Measurements from ENCODE around the gene MRPS2.
"Not testable (repeated sequence)": the region's sequence is repeated elsewhere in the genome, so short reads cannot be mapped to it uniquely, and the experiment has no call there.

MRPS2 gene

DNA sequence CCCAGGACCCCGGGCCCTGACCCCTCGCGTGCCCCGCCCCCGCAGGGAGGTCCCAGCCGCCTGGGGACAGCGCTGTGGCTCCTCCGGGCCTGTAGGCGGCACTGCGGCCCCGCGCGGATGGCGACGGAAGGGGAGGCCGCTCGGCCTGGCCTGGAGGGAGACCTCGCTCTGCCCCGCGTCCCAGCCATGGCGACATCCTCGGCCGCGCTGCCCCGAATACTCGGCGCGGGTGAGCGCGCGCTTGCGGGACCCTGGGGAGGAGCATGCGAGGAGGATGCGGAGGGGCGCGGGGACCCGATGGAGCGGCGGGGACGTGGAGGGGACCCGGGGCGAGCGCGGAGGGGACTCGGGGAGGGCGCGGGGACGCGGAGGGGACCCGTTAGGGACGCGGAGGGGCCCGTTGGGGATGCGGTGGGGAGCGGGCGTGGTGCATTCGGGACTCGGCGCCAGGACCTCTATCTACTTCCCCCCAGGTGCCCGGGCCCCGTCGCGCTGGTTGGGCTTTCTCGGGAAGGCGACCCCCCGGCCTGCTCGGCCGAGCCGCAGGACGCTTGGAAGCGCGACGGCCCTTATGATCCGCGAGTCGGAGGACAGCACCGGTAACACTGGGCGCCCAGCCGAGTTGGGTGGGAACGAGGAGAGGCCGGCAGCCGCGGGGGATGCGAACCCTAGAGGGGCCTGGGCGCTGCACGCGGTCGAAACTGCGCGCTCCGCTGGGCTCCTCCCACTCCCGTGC lies at the start of gene MRPS2:
MRPS2 (plus strand) TSS at position 158 of the 736 bp plus-strand sequence; CDS start at position 187, 29 bp downstream.
- FAIRE-seq = no peak

DNA sequence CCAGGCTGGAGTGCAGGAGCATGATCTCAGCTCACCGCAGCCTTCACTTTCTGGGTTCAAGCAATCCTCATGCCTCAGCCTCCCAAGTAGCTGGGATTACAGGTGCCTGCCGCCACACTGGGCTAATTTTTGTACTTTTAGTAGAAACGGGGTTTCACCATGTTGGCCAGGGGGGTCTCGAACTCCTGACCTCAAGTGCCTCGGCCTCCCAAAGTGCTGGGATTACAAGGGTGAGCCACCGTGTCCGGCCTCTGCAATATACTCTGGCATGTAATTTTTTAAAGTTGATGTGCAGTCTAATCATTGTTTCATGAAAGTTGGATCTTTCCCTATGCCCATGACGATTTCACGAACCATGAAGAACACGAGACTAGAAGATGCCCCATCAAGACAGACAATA lies 49.5 kb upstream of the MRPS2 start:
- FAIRE-seq = no peak

DNA sequence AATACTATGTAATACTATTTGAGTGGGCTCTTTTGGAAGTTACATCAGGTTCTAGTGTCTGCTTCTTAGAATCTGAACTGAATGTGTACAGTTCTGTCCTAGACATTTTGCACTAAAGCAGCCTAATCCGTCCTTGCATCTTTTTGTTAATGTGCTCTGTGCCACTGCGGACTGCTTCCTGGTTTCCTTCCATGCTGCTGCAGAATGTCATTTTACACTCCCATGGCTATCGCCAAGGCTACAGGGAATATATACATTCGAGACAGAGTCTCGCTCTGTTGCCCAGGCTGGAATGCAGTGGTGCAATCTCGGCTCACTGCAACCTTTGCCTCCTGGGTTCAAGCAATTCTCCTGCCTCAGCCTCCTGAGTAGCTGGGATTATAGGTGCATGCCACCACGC lies 48.6 kb upstream of the MRPS2 start:
- not testable (repeated sequence) for FAIRE-seq

DNA sequence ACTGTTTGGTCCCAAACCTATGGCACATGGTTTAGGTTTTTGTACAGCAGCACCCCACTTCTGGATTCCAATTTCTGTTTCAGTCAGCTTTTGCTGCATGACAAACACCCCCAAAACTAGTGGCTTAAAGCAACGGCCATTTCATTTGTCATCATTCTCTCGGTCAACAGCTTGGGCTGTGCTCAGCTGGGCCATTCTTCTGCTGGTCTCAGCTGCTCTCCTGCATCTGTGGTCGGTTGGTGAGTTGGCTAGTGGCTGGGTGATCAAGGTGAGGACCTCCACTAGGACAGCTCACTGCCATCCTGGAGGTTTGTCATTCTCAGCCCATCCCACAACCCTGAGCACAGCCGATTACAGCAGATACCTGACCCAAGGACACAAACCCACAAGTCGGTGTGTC lies 45.7 kb upstream of the MRPS2 start:
- FAIRE-seq = no peak

DNA sequence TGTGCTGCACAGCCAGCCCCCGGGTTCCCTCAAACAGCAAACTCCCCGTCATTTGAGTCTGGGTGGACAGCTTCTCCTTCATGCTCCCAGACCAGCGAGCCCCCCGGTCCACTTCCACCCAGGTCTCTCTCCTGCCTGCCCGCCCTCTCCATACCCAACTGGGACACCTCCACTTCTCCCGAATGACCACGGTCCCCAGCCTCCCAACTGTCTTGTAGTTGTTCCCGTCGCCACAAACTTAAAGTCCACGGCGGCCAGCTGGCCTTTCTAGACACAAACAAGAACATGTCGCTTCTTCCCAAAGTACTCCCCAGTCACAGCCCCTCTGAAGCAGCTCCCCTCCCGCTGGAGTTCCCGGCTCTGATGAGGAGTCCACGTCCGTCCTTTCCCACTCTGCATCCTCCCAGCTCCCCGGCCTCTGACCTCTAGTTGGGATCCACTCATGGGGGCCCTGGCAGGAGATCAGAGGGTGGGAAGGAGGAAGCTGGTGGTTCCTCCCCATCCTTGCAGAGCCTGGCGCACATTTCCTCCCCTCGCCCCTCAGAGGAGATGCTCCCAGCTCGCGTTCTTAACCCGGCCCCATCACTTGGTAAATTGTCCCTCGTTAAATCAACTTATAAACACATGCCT lies 45.0 kb upstream of the MRPS2 start:
- FAIRE-seq = no peak

GRCh38 chr9:135456436-135457104 lies 43.9 kb upstream of the MRPS2 start:
- no peak for FAIRE-seq

DNA sequence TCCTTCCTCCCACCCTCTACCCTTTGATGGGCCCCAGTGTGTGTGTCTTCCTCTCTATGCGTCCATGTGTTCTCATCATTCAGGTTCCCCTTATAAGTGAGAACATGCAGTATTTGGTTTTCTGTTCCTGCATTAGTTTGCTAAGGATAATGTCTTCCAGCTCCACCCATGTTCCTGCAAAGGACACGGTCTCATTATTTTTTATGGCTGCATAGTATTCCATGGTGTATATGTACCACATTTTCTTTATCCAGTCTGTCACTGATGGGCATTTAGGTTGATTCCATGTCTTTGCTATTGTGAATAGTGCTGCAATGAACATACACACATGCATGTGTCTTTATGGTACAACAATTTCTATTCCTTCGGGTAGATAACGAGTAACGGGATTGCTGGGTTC lies 42.0 kb upstream of the MRPS2 start:
- FAIRE-seq = not testable (repeated sequence)

GRCh38 chr9:135461936-135462335 lies 38.5 kb upstream of the MRPS2 start:
- FAIRE-seq = no peak

DNA sequence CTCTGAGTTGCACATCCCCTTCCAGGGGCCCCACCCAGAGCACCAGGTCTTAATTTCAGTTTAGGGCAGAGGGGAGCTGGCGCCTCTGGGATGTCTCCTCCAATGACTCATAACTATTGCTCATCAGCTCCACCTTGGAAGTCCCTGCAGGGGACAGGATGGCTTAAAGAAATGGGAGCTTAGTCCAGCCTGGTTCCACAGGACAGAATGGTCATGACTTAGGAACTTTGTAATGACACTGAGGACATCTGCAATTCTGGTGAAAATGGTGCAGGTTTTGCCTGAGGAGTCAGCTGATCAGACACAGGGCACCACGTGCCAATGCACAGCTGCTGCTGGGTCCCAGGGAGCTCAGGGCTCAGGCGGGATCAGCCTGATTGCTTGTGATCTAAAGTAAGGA lies 37.3 kb upstream of the MRPS2 start:
- FAIRE-seq = no peak

- FAIRE-seq = no peak
Observed at GRCh38 chr9:135464181-135464580, 36.3 kb upstream of the MRPS2 start.

DNA sequence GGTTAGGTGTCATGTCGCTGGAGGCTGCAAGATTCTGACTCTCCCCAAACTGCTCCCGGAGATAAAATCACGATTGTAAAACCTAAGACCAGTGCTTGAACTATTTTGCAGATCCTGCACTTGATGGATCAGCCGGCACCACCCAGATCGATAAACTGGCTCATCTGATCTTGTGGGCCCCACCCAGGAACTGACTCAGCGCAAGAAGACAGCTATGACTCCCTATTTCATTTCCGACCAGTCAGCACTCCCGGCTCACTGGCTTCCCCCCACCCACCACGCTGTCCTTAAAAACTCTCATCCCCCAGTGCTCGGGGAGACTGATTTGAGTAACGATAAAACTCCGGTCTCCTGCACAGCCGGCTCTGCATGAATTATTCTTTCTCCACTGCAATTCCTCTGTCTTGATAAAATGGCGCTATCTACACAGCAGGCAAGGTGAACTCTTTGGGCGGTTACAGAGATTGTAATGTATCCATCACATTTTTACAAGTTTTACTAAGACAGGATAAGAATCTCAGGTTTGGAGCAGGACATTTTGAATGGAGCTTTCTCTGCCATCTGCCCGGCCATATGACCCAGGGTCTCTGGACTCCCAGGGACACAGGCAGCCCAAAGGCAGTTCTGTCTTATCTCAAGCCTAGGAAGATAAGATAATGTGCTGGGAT lies 31.5 kb upstream of the MRPS2 start:
- FAIRE-seq = no peak

DNA sequence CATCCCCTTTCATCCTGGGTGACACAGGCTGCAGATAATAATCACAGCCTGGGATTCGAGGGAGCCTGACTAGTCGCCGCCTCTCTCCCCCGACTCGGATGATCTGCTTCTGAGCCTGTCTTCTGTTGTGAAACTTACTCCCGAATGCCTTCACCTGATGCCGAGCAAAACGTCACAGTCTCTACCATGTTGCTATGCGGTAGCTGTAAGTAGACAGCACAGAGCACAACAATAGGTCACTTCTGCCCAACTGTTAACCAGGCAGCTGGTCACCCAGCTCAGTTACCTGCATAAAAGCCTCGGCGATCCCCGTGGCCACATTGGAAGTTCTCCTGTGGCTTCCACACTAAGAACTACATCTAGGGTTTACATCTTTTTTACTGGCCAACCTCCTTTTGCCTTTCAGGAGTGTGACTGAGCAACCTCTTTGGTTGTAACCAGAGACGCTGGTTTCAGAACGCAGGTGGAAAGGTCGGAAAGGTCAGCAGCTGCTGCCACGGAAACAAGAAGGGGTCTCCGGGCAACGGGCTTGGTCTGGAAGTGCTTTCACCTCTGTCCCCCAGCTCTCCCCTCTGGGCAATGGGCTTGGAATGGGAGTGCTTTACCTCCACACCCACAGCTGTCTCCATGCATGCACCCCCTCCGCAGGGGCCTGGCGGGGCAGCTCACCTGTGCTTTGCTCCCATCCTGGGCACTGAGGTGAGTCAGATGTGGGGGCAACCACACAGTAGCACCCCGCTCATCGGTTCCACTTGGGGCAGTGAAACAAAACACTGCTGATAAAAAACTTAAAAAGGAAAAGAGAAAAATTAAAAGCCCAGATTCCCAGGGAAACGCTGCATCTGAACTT lies 28.5 kb upstream of the MRPS2 start:
- no peak for FAIRE-seq

DNA sequence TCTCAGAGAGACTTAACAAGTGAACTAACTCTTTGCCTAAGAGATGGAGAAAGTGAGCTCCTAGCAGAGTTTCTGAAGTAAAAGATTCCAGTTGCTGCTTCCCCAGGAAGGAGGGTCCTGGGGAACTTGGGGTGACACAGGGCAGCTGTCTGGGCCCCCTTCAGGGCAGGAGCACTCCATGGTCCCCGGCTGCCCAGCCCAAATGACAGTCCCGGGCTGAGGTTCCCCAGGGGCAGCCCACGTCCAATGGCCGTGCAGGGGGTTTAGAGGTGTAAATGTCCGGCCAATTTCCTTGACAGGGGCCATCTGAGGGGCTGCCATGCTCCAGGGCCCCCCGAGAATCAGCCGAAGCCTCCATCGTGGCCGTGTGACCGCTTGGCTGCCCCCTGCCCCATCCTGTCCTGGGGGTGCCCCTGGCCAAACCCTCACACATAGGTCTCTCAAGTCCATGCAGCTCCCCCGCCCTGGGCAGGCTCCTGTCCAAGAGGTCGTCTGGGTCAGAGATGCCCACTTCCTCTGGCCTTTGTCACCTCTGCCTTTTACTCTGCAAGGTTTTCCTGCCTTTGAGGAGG lies 26.4 kb upstream of the MRPS2 start:
- FAIRE-seq = no peak

DNA sequence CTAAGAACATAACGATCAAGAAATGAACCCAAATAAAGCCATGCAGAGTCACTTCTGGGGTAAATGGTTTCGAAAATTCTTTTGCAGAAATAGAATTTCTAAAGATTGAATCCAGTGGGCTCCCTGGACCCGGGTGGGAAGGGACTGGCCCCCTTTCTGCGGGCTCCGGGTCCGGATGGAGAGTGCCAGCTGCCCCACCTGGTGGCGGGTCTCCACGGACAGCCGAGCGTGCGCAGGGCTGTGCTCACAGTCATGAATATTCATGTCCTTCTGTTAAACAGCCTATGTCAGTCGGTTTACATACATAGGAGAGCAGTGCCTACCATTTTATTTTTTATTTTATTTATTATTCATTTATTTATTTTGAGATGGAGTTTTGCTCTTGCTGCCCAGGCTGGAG lies 25.6 kb upstream of the MRPS2 start:
- FAIRE-seq = no peak

- FAIRE-seq = no peak
Observed at GRCh38 chr9:135476561-135477355, 23.7 kb upstream of the MRPS2 start.

- FAIRE-seq = no peak
Observed at GRCh38 chr9:135478191-135478590, 22.3 kb upstream of the MRPS2 start.

DNA sequence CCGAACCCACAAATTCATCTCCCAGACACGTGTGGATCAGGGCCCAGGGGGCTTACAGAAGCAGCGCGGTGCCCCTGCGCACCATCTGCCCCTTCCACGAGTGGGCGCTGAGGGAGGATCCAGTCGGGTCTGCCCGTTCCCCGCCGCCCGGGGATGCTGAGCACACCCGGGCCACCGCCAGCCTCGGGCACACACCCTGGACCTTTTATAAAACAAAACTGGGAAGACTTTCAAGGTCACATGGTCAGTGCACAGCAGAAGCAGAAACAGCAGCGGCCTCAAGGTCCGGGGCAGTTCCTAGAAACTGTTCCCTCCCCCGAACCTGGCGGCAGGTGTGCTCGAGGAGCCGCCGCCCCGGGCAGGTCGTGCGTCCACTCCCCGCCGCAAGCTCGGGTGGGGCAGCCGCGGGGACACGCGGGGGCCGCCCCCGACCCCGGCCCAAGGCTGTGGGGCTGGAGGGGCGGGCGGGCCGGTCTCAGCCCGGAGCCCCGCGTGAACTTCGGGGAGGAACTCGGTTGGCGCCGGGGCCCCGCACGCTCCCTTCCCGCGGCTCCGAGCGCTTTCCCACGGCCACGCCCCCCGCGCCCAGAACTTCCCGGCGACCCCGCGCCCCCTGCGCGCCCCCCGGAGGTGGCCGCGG lies 21.5 kb upstream of the MRPS2 start:
- no peak for FAIRE-seq

GRCh38 chr9:135479469-135480052 lies 20.9 kb upstream of the MRPS2 start, which contains the start of gene PPP1R26:
Gene PPP1R26 (plus strand): TSS chr9:135479782. CDS start chr9:135484511, 4,729 bp downstream.
- FAIRE-seq = no peak

GRCh38 chr9:135480071-135480939 lies 20.2 kb upstream of the MRPS2 start:
- no peak for FAIRE-seq
